ENCODE measurements around the gene SLC38A8.

The SLC38A8 gene

GRCh38 chr16:84065536-84066132, 23.0 kb upstream of the SLC38A8 start:
- Histone ChIP-seq H3K27ac (no peak overlapping the region), H4K20me1 (ENCODE audit: insufficient read depth) (0 out of 2 replicates have a peak, but pooled peaks cover 3% of the 10 kb centered on the region), H3K79me2 (ENCODE audit: insufficient read depth, low read depth) (no peaks in the 10 kb centered on the region), H3K4me1 (ENCODE audit: low read depth, poor library complexity, severe bottlenecking) (no peaks in the 10 kb centered on the region), H3K27me3 (ENCODE audit: insufficient read depth, low read depth) (no peaks in the 10 kb centered on the region), H2AFZ (ENCODE audit: low read depth) (no peak overlapping the region), H3K36me3 (ENCODE audit: insufficient read depth) (peaks cover 11% of the 10 kb centered on the region; the same call in 1 of the 2 replicates), H3K9ac (no peak overlapping the region), H3K4me2 (no peak overlapping the region), H3K4me3 (IDR thresholded peaks at IDR 0.05; ENCODE audit: insufficient read depth, low read depth, low read length) (no peak overlapping the region)
- TF ChIP-seq CTCF (conservative IDR thresholded peaks at IDR 0.05; ENCODE audit: low read depth, low read length), result peak; percentile 50

GRCh38 chr16:84063980-84064379, 21.4 kb upstream of the SLC38A8 start:
- Histone ChIP-seq H3K4me1 (ENCODE audit: low read depth, poor library complexity, severe bottlenecking) (no peaks in the 10 kb centered on the region), H3K4me2 (no peak overlapping the region), H2AFZ (ENCODE audit: low read depth) (no peak overlapping the region), H3K9ac (no peak overlapping the region), H3K4me3 (IDR thresholded peaks at IDR 0.05; ENCODE audit: insufficient read depth, low read depth, low read length) (no peak overlapping the region), H3K27me3 (ENCODE audit: insufficient read depth, low read depth) (no peaks in the 10 kb centered on the region), H3K36me3 (ENCODE audit: insufficient read depth) (peaks cover 11% of the 10 kb centered on the region; the same call in 1 of the 2 replicates), H3K79me2 (ENCODE audit: insufficient read depth, low read depth) (no peaks in the 10 kb centered on the region), H4K20me1 (ENCODE audit: insufficient read depth) (0 out of 2 replicates have a peak, but pooled peaks cover 3% of the 10 kb centered on the region), H3K27ac (no peak overlapping the region)
- no peak for TF ChIP-seq CTCF (conservative IDR thresholded peaks at IDR 0.05; ENCODE audit: low read depth, low read length)

- peak; percentile 85 for TF ChIP-seq CTCF (conservative IDR thresholded peaks at IDR 0.05; ENCODE audit: low read depth, low read length)
- Histone ChIP-seq H3K36me3 (ENCODE audit: insufficient read depth) (peaks cover 11% of the 10 kb centered on the region; the same call in 1 of the 2 replicates), H4K20me1 (ENCODE audit: insufficient read depth) (0 out of 2 replicates have a peak, but pooled peaks cover 3% of the 10 kb centered on the region), H3K4me3 (IDR thresholded peaks at IDR 0.05; ENCODE audit: insufficient read depth, low read depth, low read length) (no peak overlapping the region), H3K27ac (no peak overlapping the region), H3K4me1 (ENCODE audit: low read depth, poor library complexity, severe bottlenecking) (no peaks in the 10 kb centered on the region), H3K4me2 (no peak overlapping the region), H3K27me3 (ENCODE audit: insufficient read depth, low read depth) (no peaks in the 10 kb centered on the region), H3K9ac (no peak overlapping the region), H2AFZ (ENCODE audit: low read depth) (no peak overlapping the region), H3K79me2 (ENCODE audit: insufficient read depth, low read depth) (no peaks in the 10 kb centered on the region)
Measured at GRCh38 chr16:84062734-84063640, 20.4 kb upstream of the SLC38A8 start.

DNA sequence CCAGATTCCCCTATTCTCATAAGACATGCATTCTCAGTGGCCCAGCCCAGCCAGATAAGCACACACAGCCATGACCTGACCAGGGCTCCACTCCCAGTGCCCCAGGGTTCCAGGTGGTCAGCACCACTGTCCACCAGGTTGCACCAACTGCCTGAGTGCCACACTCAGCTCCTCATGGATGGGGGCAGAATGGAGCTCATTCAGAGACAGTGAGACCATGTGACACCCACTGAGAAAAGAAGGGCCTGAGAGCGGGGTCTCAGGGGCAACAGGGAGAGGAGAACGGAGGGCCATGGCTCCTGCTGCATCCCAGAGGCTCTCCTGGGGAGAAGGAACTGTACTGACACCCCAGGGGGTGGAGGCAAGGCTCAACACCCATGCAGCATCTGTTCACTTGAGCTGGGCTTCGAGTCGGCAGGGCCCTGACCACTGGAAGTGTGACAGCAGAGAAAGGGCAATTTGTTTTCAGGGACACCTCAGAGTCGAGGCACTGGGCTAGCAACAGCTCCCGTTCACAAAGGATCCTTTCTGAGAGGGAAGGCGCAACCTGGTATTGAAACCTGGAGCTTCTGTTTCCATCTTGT, 18.7 kb upstream of the SLC38A8 start:
- Histone ChIP-seq H3K79me2 (ENCODE audit: insufficient read depth, low read depth) (no peaks in the 10 kb centered on the region), H3K27me3 (ENCODE audit: insufficient read depth, low read depth) (no peaks in the 10 kb centered on the region), H3K36me3 (ENCODE audit: insufficient read depth) (peaks cover 11% of the 10 kb centered on the region; the same call in 1 of the 2 replicates), H3K27ac (no peak overlapping the region), H3K4me3 (IDR thresholded peaks at IDR 0.05; ENCODE audit: insufficient read depth, low read depth, low read length) (no peak overlapping the region), H3K9ac (no peak overlapping the region), H3K4me2 (no peak overlapping the region), H4K20me1 (ENCODE audit: insufficient read depth) (0 out of 2 replicates have a peak, but pooled peaks cover 3% of the 10 kb centered on the region), H3K4me1 (ENCODE audit: low read depth, poor library complexity, severe bottlenecking) (no peaks in the 10 kb centered on the region), H2AFZ (ENCODE audit: low read depth) (no peak overlapping the region)
- TF ChIP-seq CTCF (conservative IDR thresholded peaks at IDR 0.05; ENCODE audit: low read depth, low read length), result no peak
